ENCODE measurements around the gene PDCL2.

The PDCL2 gene

GRCh38 chr4:55512077-55512476 lies 80.0 kb downstream of the PDCL2 start:
- Histone ChIP-seq H3K27ac (ENCODE audit: low read length) (no peak overlapping the region), H3K4me2 (ENCODE audit: low read depth, low read length) (no peak overlapping the region), H3F3A (ENCODE audit: insufficient read depth, low read length) (no peaks in the 10 kb centered on the region), H3K9me3 (replicated peaks; ENCODE audit: insufficient read depth, low read length) (no peaks in the 10 kb centered on the region), H3K9me2 (replicated peaks; ENCODE audit: insufficient read depth, low read length) (no peaks in the 10 kb centered on the region), H4K20me1 (ENCODE audit: insufficient read depth, low read length) (no peaks in the 10 kb centered on the region), H3K9ac (ENCODE audit: low read length) (no peak overlapping the region), H3K27me3 (replicated peaks; ENCODE audit: insufficient read depth, low read length) (no peaks in the 10 kb centered on the region), H3K4me3 (ENCODE audit: low read length) (no peak overlapping the region), H3K36me3 (replicated peaks; ENCODE audit: insufficient read depth, low read length) (no peaks in the 10 kb centered on the region), H2AFZ (ENCODE audit: low read length) (no peak overlapping the region), H3K79me2 (ENCODE audit: low read length) (no peaks in the 10 kb centered on the region), H3K4me1 (ENCODE audit: low read length) (peaks cover 4% of the 10 kb centered on the region; the same call in 1 of the 2 replicates)
- TF ChIP-seq EZH2phosphoT487 (IDR thresholded peaks at IDR 0.05; ENCODE audit: low read length) (no peak), CTCF (IDR thresholded peaks at IDR 0.05; ENCODE audit: low read length) (no peak), EZH2 (optimal IDR thresholded peaks at IDR 0.05; ENCODE audit: low read depth, low read length) (no peak)
- DNase-seq, result no peak

GRCh38 chr4:55510685-55511084 lies 81.4 kb downstream of the PDCL2 start:
- TF ChIP-seq CTCF (IDR thresholded peaks at IDR 0.05; ENCODE audit: low read length) (no peak), EZH2phosphoT487 (IDR thresholded peaks at IDR 0.05; ENCODE audit: low read length) (no peak), EZH2 (optimal IDR thresholded peaks at IDR 0.05; ENCODE audit: low read depth, low read length) (no peak)
- Histone ChIP-seq H3K36me3 (replicated peaks; ENCODE audit: insufficient read depth, low read length) (no peaks in the 10 kb centered on the region), H3K4me3 (ENCODE audit: low read length) (no peak overlapping the region), H3K79me2 (ENCODE audit: low read length) (no peaks in the 10 kb centered on the region), H3K4me1 (ENCODE audit: low read length) (peaks cover 4% of the 10 kb centered on the region; the same call in 1 of the 2 replicates), H3K4me2 (ENCODE audit: low read depth, low read length) (no peak overlapping the region), H2AFZ (ENCODE audit: low read length) (no peak overlapping the region), H3F3A (ENCODE audit: insufficient read depth, low read length) (no peaks in the 10 kb centered on the region), H3K9me3 (replicated peaks; ENCODE audit: insufficient read depth, low read length) (no peaks in the 10 kb centered on the region), H3K9ac (ENCODE audit: low read length) (no peak overlapping the region), H3K27me3 (replicated peaks; ENCODE audit: insufficient read depth, low read length) (no peaks in the 10 kb centered on the region), H4K20me1 (ENCODE audit: insufficient read depth, low read length) (no peaks in the 10 kb centered on the region), H3K27ac (ENCODE audit: low read length) (no peak overlapping the region), H3K9me2 (replicated peaks; ENCODE audit: insufficient read depth, low read length) (no peaks in the 10 kb centered on the region)
- no peak for DNase-seq

GRCh38 chr4:55509266-55509665 lies 82.8 kb downstream of the PDCL2 start:
- no peaks in the 10 kb centered on the region for H3K9me2 ChIP-seq (replicated peaks; ENCODE audit: insufficient read depth, low read length)
- H3K4me1 ChIP-seq (ENCODE audit: low read length), result peaks cover 4% of the 10 kb centered on the region; the same call in 1 of the 2 replicates
- H3K9me3 ChIP-seq (replicated peaks; ENCODE audit: insufficient read depth, low read length), result no peaks in the 10 kb centered on the region
- H4K20me1 ChIP-seq (ENCODE audit: insufficient read depth, low read length), result no peaks in the 10 kb centered on the region
- TF ChIP-seq CTCF (IDR thresholded peaks at IDR 0.05; ENCODE audit: low read length) (no peak), EZH2 (optimal IDR thresholded peaks at IDR 0.05; ENCODE audit: low read depth, low read length) (no peak), EZH2phosphoT487 (IDR thresholded peaks at IDR 0.05; ENCODE audit: low read length) (no peak)
- no peak for DNase-seq
- H3K9ac ChIP-seq (ENCODE audit: low read length), result no peak overlapping the region
- H2AFZ ChIP-seq (ENCODE audit: low read length), result no peak overlapping the region
- H3K79me2 ChIP-seq (ENCODE audit: low read length), result no peaks in the 10 kb centered on the region
- H3K27me3 ChIP-seq (replicated peaks; ENCODE audit: insufficient read depth, low read length), result no peaks in the 10 kb centered on the region
- H3K27ac ChIP-seq (ENCODE audit: low read length), result no peak overlapping the region
- no peaks in the 10 kb centered on the region for H3F3A ChIP-seq (ENCODE audit: insufficient read depth, low read length)
- H3K4me3 ChIP-seq (ENCODE audit: low read length), result no peak overlapping the region
- no peak overlapping the region for H3K4me2 ChIP-seq (ENCODE audit: low read depth, low read length)
- H3K36me3 ChIP-seq (replicated peaks; ENCODE audit: insufficient read depth, low read length), result no peaks in the 10 kb centered on the region
